DMS 273 (cell line): Measurements from ENCODE around the gene ABCG1.

ENCODE experiments used
- DNase-seq: peaks from one replicate; lab custom pipeline; 2025; ENCODE audit not compliant: unreplicated experiment; lab: John Stamatoyannopoulos, UW

ABCG1 gene

DNA sequence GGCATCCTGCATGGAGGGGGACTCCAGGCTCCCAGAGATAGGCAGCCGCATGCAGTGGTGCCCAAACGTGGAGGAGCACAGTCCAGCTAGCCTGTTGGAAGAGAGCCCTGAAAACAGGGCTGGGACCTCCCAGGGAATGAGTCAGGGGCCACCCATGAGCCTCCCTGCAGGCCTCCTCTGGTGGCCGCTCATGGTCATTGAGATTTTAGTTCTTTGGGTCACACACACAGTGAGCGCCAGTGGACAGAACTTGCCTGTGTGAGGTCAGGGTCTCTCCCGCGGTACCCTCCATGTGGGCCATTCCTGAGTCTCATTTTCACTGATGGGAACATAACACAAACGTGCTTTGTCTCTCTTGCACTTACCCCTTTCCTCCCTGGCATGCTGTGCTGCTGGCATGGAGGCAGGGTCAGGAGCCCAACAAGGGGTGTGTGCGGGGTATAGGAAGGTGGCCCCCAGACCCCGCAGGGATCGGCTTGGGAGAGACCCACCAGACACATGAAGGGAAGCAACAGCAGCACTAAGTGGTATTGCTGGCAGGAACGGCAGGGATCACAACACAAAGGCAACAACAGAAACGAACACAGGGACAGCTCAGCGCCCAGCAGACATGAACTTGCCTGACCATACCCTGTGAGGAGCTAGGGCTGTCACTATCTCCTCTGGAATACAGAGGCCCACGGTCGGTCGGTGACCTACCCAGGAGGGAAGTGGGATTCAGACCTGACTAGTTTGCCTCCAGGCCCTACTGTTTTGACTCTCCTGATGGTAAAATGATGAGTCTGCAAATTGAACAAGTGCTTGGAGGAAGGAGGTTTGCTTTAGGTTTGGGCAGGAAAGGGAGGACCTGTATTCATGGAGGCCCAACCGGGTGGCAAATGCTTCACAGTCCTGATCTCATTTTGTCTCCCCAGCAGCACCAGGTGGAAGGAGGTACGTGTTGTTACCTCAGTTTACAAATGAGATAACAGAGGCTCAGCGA, 31.8 kb downstream of the ABCG1 start:
- DNase-seq, result no peak

DNA sequence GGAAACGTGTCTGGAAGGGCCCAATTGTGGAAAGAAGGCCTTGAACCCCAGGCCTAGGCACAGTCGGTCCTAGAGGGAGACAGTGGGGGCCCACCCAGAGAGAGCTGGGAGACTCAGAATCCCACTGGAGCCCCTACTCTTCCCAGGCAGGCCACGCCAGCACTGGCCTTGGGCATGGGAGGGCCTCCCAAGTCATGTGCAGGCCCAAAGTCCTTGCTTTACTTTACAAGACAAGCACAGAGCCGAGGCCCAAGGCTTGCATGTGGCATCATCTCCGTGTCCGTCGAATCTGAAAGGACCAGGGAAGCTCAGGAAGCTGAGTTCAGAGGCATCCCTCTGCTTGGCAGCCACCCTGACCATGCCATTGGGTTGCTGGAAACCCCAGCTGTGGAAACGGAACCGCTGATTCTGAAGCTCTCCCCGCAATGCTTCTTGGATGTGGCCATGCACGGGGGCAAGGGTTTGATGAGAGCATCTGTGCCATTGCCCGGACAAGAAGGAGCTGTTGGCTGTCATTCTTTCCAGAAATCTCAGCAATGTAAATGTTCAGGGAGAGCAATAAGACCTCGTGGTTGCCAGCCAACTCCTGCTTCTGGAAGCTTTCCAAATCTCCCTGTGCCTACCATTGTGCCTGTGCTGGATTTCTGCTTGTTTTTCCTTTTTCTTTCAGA, 32.8 kb downstream of the ABCG1 start:
- no peak for DNase-seq

DNA sequence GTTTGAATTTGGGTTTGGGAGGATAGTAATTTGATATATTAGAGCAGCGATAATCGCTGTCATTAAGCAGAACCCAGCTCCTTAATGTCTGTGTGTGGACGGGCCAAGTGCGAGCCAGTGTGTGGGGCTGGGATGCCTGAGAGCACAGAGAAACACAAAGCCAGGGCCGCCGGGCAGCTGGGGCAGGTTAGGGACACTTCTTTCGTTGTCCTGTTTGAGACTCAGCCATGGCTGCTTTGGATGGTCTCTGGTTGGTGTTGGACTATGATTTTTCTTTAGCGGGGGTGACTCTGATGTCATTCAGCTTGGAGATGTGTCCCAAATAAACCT, 33.4 kb downstream of the ABCG1 start:
- DNase-seq, result no peak

DNA sequence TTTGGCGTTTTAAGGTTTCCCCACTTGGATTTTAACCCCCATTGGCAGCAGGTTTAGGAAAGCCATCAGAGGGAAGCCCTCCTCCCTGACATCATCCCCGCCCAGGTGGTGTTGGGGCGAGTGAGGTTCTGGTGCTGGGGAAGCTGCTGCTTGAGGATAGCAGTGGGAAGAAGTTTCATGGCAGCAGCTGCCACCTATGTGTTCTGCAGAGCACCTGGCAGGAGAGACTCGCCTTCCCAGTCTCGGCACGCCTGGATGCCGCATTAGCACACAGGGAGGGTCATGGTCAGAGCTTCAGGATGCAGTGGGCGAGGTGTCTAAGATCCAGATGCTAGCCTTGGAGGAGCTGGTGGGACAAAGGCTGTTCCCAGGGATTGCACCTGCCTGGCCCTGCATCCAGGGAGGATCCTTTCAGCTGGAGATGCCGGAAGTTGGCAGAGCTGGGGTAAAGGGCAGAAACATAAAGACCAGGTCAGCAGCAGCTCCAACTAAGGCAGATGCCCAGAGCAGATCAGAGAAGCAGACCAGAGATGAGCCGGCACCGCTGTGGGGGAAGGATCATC, 33.9 kb downstream of the ABCG1 start:
- DNase-seq, result no peak

DNA sequence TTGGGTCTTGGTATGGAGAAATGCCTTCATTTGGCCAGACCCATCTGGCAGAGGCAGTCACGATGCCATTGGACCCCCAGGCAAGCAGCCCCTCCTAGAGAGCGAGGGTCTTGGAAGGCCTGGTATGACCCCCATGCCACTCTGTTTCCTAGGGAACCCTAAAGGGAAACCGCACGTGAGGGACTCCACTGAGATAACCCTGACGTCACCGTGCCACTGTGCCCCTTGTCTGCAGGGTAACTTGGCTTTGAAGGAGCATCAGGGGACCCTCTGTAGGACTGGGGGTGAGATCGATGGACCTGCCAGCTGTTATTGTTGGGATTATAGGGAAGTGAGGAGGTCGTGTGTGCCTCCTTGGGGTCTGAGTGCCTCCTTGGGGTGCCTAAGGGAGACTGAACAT, 34.5 kb downstream of the ABCG1 start:
- no peak for DNase-seq

DNA sequence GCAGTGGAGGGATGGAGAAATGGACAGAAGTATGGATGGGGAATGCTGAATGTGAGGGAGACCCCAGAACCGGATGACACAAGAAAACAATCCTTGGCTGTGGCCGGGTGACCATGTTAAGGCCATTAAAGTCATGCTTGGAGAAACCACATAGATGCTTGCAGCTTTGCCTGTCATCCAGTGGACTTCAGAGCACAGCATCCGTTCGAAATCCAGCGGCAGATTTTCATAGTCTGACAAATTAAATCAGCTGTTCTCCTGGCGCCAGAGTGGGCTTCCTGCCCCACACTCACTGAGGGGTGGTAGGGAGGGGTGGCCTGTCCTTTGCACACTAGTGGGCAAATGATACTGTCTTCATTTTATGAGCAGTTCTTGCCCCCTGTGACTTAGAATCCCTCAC, 35.1 kb downstream of the ABCG1 start:
- no peak for DNase-seq

DNA sequence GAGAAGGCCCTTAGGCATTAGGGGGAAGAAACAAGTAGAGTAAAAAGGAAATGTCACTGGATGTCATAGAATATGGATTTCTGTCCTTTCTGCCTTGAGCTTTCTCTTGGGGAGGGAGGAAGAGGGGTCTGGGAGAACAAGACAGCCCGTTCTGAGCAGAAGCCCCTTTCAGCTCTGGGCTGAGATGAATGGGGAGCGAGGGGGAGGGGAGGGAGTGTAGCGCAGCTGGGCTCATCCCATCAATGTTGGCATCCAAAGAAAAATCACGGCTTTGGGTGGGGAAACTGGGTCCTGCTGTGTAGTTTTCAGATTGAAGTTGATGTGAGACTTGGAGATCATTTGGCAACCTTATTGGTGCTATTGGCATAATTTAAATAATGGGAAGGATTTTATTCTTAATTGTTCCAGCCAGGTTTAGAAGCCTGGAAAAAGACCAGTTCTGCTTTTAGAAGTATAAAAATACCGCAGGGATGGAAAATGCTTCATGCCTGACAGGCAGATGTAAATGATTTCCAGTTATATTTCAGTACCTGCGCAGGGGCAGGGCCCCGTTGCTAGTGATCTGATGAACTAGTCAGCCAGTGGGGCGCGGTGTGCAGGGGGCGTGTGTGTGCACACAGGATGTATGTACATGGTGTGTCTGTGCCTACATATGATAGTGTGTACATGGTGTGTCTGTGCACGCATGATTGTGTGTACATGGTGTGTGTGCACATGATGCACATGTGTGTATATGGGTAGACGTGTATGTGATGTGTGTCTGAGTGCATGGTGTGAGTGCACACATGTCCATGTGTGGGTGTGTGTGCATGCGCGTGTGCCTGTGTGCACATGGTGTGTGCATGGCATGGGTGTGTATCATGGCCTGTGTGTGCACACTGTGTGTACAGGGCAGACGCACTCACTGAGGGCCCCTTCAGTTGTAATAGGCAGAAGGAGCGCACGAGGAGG, 36.0 kb downstream of the ABCG1 start:
- DNase-seq, result no peak

DNA sequence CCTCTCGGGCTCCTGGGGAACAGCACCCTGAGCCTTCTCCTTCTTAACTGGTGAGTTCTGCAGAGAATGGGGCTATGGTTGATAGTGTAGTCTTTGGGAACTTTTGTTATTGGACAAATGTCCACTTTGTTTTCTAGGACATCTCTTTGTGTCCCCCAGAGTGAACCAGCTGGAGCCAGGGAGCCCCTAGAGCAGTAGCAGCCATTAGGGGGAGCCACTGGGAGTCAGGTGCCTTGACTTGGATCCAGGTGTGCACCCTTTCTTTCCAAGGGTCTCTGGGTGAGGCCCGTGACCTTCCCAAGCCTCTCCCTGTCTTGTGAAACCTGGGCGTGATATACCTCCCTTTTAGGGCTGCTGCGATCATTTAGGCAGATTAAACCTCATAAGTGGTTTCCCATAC, 36.9 kb downstream of the ABCG1 start:
- DNase-seq, result no peak

DNA sequence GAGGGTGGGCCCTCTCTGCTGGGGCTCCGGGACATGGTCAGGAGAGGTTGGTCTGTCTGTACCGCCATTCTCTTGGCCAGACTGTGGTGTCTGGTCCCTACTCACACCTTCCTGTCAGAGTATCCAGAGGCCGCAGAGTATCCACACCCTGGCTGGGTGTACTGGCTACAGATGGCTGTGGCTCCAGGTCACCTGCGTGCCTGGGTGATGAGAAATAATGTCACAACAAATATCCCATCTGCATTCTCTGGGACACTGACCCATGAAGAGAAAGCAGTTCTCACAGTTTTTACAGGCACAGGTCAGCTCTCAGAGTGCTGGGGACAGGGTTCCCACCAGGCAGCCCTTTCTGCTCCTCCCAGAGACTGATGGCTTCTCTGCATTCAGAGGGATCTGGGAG, 37.4 kb downstream of the ABCG1 start:
- DNase-seq, result no peak

DNA sequence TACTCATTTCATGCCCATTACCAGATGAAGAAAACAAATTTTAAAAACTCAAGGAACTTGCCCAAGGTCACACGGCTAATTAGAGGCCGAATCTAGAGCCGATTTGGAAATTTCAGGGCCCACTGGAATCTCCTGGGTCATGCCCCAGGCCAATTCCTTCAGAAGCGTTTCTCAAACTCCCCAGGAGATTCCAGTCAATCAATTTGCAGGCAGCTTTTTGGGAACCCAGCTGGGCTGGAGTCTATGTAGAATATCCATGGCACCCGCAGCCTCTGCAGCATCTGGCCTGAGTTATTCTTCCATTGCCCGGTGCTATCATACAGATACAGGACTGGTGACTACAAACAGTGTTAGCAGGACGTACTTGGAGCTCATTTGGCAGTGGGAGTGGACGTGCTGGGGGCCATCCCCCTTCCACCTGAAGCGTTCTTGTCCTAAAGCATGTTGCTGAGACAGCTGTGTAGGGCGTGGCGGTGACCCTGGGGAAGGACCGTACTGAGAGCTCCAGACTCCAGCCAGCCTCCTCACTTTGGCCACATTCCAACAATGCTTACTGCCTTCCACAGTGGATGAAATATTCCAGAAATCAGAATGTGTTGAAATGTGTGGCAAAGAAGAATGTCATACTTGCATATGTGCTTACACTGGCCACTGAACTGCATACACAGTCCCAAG, 38.3 kb downstream of the ABCG1 start:
- DNase-seq, result no peak

DNA sequence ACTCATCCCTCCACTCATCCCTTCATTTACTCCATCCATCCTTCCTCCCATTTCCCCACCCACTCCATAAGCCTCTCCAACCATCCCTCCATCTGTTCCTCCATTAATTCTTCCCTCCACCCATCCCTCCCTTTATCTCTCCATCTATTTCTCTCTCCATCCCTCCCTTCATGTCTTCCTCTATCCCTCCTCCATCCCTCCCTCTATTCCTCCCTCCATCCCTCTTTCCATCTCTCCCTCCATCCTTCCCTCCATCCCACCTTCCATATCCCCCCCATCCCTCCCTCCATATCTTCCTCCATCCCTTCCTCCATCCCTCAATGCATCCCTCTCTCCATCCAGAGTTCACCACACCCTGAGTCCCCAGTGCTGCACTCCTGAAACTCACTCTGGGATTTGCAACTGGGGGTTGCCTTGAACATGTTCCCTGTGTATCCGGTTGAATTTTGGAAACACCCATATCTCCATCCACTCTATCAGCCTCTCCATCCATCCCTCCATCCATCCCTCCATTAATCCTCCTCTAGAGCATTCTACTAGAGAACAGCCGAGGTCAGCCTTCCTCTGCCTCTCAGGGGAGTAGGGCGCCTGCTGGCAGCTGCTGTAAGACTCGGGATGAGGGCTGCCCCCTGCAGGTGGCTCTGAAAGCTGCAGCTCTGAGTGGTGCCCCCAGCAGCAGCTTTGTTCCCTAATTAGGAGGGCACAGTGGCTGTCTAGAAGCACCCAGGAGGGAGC, 39.4 kb downstream of the ABCG1 start:
- DNase-seq, result peak; percentile 83

DNA sequence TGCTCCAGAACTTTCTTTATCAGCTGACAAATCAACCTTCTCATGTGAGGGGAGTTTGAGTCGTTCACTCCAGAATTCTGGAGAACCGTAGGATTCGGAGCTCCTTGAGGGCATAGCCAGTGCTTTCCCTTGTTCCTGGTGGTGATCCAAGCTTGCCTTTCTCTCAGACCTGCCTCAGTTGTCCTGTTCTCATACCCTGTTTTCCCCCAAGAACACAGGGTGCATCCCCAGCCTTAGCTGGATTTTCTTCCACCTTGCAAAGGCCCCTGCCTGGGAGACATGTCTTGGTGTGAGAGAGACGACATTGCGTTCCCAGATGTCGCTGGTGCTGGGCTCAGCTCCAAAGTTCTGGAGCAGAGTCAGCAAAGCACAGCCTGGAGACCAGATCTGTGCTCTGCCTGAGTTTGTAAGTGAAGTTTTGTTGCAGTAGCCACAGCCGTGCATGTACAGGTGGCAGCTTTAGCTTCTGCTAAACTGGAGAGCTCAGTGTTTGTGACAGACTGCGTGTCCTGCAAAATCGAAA, 40.0 kb downstream of the ABCG1 start:
- peak; percentile 20 for DNase-seq

DNA sequence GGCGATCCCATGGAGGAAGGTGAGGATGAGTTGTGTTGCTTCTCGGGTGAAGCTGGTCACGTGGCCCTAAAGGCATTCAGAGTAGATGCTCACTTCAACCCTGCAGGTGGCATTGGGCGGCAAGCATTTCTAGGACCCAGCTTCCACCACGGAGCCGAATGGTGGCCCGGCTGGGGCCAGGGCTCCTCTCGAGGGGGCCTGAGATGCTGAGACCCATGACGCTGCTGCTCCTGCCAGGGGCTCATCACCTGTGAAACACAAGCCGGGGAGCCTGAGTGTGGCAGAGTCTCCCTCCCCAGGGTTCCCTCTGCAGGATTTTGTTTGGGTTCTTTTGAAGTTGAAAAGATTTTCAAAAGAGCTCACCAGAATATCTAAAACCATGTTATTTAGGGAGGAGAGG, 41.2 kb downstream of the ABCG1 start:
- DNase-seq, result no peak

DNA sequence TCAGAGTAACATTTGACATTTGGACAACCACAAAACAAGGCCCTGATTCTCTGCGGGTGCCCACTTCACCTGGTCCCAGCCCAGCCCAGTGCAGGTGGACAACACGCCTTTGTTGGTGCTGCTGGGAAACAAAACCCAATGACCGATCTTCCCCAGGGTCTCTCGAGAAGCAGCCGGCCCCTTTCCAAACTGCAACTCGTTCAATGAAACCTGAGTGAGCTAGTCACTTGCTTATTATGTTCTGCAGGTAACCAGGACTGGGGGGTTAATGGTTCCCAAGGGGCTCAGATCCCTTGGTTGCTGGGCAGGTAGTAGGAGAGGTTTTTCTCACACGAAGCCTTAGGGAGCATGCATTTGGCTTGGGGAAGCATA, 42.9 kb downstream of the ABCG1 start:
- no peak for DNase-seq

DNA sequence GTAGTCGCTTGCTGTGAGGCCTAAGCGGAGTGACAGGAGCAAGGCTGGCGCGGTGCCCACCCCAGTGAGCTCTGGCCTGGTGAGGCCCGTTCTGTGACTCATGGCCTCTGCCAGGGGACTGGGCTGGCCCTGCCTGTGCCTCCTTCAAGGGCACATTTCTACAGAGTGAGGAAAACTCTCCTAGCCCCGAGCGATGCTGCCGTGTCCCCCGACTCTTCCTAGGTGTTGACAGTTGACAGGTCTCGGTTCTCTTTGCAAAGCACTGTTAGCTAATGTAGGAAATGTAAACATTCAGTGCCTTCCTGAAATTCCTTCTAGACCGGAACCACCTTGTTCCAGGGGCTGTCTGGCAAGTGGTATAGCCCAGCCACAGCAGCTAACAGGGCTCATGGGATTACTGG, 43.9 kb downstream of the ABCG1 start:
- peak; percentile 14 for DNase-seq

DNA sequence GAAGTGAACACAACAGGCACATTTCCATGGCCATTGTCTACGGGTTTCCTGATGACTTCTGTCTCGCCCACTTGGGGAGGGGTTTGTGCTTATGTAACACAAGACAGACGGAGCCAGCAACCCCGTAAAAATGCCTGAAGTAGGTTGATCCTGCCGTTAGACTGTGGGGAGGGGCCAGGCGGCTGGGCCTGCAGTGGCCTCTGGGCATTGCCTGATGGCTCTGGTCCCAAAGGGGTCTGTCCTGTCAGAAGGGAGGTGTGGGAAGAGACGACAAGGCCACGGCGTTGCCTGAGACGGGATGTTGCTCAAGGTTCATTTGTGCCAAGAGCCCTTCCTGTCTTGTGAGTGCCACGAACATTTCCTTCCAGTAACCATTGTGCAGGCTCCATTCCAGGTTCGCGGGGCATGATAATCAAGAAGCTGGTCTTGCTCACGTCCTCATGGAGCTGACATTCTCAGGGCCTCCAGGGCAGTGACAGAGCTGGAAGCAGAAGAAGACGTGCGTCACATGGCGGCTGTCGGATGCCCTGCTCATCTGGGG, 44.7 kb downstream of the ABCG1 start:
- no peak for DNase-seq

DNA sequence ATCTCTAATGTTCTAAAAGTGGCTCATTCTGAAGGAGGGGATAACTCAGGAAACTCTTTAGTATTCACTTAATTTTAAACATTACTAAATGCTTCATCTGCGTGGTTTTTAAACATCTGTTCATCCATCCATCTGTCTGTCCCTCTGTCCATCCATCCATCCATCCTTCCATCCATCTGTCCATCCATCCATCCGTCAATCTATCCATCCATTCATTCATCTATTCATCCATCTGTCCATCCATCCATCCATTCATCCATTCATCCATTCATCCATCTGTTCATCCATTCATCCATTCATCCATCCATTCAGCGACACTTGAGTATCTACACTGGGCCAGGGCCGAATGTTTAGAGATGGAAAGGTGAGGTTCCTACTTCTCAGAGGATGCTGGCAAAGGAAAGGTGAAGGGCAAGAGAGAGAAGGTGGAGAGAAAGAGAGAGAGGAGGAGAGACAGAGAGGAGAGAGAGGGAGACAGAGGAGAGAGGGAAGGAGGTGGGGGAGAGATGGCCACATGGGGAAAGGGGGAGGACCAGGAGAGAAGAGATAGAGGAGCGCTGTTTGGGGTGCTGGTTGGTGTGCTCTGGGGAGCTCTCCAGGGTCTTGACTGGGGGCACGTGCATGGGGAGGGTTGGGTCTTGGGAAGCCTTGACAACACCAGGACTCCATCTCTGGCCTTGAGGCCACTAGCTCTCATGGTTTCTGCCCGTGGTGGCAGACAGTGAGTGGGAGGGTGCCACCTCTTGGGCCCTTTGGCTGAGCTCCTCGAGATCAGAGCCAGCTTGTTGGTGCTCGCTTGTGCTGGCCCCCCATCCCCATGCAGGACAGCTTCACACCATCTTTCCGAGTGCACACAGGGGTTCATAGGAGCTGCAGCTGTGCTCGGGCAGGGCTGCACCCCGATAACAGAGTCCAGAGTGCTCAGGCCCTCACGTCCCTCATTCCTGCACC, 45.6 kb downstream of the ABCG1 start:
- DNase-seq, result no peak

DNA sequence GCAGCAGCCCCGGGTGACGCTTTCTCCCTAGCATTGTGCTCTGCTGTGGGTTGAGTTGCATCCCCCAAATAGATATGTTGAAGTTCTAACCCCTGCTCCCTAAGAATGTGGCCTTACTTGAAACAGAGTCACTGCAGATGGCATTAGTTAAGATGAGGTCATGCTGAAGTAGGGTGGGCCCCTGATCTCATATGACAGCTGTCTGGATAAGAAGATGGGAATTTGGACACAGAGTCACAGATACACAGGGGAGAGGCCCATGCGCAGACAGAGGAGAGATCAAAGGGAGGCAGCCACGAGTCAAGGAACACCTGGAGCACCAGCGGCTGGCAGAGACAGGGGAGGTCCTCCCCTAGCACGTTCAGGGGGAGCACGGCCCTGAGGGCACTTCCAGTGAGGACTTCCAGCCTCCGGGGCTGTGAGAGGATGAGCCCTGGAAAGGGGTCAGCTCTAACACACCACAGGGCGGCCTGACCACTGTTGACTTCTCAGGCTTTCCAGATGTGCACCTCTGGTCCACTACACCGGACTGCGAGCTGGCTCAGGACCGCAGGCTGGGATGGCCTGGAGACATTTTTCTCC, 46.4 kb downstream of the ABCG1 start:
- DNase-seq, result no peak
